ENCODE data around the gene GFRA1.

DNA sequence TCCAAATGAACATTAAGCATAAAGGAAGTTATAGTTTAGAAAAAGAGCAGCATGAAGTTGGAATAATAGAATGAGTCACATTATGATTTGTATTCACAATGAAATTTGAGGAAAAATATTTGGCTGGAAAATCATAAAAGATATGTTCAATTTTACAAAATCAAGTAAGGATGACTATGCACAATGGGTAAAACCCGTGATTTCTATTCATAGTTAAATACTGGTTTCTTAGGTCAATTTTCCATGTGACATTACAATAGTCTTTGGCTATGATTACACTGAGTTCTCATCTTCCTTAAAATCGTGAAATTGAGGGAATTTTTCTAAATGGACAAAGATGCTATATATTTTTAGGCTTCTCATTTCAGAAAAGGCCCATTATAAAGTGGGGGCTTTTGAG lies 33.8 kb upstream of the GFRA1 start:
- TF ChIP-seq, protein P1, sequence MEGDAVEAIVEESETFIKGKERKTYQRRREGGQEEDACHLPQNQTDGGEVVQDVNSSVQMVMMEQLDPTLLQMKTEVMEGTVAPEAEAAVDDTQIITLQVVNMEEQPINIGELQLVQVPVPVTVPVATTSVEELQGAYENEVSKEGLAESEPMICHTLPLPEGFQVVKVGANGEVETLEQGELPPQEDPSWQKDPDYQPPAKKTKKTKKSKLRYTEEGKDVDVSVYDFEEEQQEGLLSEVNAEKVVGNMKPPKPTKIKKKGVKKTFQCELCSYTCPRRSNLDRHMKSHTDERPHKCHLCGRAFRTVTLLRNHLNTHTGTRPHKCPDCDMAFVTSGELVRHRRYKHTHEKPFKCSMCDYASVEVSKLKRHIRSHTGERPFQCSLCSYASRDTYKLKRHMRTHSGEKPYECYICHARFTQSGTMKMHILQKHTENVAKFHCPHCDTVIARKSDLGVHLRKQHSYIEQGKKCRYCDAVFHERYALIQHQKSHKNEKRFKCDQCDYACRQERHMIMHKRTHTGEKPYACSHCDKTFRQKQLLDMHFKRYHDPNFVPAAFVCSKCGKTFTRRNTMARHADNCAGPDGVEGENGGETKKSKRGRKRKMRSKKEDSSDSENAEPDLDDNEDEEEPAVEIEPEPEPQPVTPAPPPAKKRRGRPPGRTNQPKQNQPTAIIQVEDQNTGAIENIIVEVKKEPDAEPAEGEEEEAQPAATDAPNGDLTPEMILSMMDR (optimal IDR thresholded peaks at IDR 0.05 in 1 of 3, IDR thresholded peaks at IDR 0.05 in 1 of 3, conservative IDR thresholded peaks at IDR 0.05 in 1 of 3; ENCODE audit: extremely low read depth in 1 of 3, insufficient read depth in 2 of 3, low read length in 3 of 3), result no peak
- TF ChIP-seq EZH2 (IDR thresholded peaks at IDR 0.05; ENCODE audit: low read length), result no peak
